ENCODE data around the gene TNF. TPM values are rescaled to one million over a fixed set of nuclear protein-coding genes. Genes with fewer than 3 reads are reported as not detected.
A peak's percentile ranks its signal among the peaks of the same experiment; 100 is the strongest.

TNF gene
- total and polyA plus RNA-seq, 2 of the 13 experiments (the other 11 are each of a cell fraction or from before 2014, with no cell fraction given), result not detected

DNA sequence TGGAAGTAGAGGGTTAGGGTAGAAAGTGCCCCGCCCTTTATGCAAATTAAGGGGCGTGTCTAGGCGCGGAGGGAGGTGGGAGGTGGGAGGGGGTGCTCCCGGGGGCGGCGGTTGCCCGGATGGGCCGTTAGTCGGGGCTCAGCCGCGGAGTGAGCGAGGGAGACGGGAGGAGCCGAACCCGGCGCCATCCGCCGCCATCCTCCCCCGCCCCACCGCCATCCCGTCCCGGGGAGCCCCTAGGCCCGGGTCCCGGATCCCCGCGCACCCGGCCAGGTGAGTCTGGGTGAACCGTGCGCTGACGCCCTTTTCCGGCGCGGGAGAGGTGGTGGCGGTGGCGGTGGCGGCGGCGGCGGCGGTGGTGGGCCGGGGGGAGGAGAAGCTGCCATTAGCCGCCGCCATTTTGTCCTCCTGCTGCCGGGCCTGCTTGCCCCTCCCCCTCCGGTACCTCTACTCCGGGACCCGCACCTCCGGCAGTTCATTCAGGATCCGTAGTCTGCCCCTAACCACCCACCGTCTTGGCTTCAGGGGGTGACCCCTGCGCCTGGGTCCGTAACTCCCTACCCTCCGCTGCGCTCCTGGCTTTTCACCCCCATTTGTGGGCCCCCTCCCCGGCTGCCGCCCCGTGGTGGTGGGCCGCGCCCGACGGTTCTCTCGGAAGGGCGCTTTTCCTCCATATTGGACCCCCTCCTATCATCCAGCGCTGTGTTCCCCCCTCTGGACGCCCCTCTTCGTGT lies 45.4 kb downstream of the TNF start, which contains the start of gene PRRC2A (continued):
- TF ChIP-seq, protein P1, sequence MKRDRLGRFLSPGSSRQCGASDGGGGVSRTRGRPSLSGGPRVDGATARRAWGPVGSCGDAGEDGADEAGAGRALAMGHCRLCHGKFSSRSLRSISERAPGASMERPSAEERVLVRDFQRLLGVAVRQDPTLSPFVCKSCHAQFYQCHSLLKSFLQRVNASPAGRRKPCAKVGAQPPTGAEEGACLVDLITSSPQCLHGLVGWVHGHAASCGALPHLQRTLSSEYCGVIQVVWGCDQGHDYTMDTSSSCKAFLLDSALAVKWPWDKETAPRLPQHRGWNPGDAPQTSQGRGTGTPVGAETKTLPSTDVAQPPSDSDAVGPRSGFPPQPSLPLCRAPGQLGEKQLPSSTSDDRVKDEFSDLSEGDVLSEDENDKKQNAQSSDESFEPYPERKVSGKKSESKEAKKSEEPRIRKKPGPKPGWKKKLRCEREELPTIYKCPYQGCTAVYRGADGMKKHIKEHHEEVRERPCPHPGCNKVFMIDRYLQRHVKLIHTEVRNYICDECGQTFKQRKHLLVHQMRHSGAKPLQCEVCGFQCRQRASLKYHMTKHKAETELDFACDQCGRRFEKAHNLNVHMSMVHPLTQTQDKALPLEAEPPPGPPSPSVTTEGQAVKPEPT (CRISPR knock-in tag; IDR thresholded peaks at IDR 0.05; ENCODE audit: low read depth), result no peak; the same call in 1 of the 2 replicates
- TF ChIP-seq HIVEP1 (CRISPR knock-in tag; IDR thresholded peaks at IDR 0.05) (peak; percentile 75; the same call in 1 of the 2 replicates), ZNF749 (CRISPR knock-in tag; IDR thresholded peaks at IDR 0.05; ENCODE audit: borderline replicate concordance) (0 out of 2 replicates have a peak, but pooled peaks have one; percentile 62), NFYB (CRISPR knock-in tag; IDR thresholded peaks at IDR 0.05) (no peak), SMAD3 (CRISPR knock-in tag; IDR thresholded peaks at IDR 0.05) (no peak), RFX5 (IDR thresholded peaks at IDR 0.05; ENCODE audit: low read depth, low read length) (no peak), ZNF468 (CRISPR knock-in tag; IDR thresholded peaks at IDR 0.05) (no peak), SIX4 (CRISPR knock-in tag; IDR thresholded peaks at IDR 0.05) (no peak), HES4 (CRISPR knock-in tag; IDR thresholded peaks at IDR 0.05; ENCODE audit: borderline replicate concordance) (no peak), ZNF121 (CRISPR knock-in tag; IDR thresholded peaks at IDR 0.05) (peak; percentile 76), TCF12 (IDR thresholded peaks at IDR 0.05) (no peak), TCF12 (CRISPR knock-in tag; IDR thresholded peaks at IDR 0.05) (peak; percentile 81; the same call in 1 of the 2 replicates), ZNF850 (CRISPR knock-in tag; conservative IDR thresholded peaks at IDR 0.05) (no peak), ZFP41 (CRISPR knock-in tag; IDR thresholded peaks at IDR 0.05; ENCODE audit: borderline replicate concordance) (no peak), MATR3 (CRISPR knock-in tag; IDR thresholded peaks at IDR 0.05) (no peak), FOXA1 (IDR thresholded peaks at IDR 0.05) (no peak), FOXA1 (CRISPR knock-in tag; IDR thresholded peaks at IDR 0.05) (no peak), ESRRA (CRISPR knock-in tag; IDR thresholded peaks at IDR 0.05; ENCODE audit: low read depth) (peak; percentile 22; the same call in 1 of the 2 replicates), CCAR2 (optimal IDR thresholded peaks at IDR 0.05; ENCODE audit: low read depth, low read length) (no peak)
- TF ChIP-seq, protein P2, sequence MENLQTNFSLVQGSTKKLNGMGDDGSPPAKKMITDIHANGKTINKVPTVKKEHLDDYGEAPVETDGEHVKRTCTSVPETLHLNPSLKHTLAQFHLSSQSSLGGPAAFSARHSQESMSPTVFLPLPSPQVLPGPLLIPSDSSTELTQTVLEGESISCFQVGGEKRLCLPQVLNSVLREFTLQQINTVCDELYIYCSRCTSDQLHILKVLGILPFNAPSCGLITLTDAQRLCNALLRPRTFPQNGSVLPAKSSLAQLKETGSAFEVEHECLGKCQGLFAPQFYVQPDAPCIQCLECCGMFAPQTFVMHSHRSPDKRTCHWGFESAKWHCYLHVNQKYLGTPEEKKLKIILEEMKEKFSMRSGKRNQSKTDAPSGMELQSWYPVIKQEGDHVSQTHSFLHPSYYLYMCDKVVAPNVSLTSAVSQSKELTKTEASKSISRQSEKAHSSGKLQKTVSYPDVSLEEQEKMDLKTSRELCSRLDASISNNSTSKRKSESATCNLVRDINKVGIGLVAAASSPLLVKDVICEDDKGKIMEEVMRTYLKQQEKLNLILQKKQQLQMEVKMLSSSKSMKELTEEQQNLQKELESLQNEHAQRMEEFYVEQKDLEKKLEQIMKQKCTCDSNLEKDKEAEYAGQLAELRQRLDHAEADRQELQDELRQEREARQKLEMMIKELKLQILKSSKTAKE (CRISPR knock-in tag; IDR thresholded peaks at IDR 0.05; ENCODE audit: borderline replicate concordance), result 0 out of 2 replicates have a peak, but pooled peaks have one; percentile 29
- TF ChIP-seq, protein P3, sequence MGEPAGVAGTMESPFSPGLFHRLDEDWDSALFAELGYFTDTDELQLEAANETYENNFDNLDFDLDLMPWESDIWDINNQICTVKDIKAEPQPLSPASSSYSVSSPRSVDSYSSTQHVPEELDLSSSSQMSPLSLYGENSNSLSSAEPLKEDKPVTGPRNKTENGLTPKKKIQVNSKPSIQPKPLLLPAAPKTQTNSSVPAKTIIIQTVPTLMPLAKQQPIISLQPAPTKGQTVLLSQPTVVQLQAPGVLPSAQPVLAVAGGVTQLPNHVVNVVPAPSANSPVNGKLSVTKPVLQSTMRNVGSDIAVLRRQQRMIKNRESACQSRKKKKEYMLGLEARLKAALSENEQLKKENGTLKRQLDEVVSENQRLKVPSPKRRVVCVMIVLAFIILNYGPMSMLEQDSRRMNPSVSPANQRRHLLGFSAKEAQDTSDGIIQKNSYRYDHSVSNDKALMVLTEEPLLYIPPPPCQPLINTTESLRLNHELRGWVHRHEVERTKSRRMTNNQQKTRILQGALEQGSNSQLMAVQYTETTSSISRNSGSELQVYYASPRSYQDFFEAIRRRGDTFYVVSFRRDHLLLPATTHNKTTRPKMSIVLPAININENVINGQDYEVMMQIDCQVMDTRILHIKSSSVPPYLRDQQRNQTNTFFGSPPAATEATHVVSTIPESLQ (CRISPR knock-in tag; conservative IDR thresholded peaks at IDR 0.05), result 0 out of 2 replicates have a peak, but pooled peaks have one; percentile 1
- TF ChIP-seq, protein P4, sequence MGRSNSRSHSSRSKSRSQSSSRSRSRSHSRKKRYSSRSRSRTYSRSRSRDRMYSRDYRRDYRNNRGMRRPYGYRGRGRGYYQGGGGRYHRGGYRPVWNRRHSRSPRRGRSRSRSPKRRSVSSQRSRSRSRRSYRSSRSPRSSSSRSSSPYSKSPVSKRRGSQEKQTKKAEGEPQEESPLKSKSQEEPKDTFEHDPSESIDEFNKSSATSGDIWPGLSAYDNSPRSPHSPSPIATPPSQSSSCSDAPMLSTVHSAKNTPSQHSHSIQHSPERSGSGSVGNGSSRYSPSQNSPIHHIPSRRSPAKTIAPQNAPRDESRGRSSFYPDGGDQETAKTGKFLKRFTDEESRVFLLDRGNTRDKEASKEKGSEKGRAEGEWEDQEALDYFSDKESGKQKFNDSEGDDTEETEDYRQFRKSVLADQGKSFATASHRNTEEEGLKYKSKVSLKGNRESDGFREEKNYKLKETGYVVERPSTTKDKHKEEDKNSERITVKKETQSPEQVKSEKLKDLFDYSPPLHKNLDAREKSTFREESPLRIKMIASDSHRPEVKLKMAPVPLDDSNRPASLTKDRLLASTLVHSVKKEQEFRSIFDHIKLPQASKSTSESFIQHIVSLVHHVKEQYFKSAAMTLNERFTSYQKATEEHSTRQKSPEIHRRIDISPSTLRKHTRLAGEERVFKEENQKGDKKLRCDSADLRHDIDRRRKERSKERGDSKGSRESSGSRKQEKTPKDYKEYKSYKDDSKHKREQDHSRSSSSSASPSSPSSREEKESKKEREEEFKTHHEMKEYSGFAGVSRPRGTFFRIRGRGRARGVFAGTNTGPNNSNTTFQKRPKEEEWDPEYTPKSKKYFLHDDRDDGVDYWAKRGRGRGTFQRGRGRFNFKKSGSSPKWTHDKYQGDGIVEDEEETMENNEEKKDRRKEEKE (IDR thresholded peaks at IDR 0.05), result no peak
